NOMO-1 treated with dmso at 0.1 percent for 144 hours (cell line): ENCODE measurements around the gene NRG2.

Source experiments
- DNase-seq: peaks from one replicate; lab custom pipeline; 2025; ENCODE audit not compliant: unreplicated experiment; lab: John Stamatoyannopoulos, UW

The NRG2 gene

DNA sequence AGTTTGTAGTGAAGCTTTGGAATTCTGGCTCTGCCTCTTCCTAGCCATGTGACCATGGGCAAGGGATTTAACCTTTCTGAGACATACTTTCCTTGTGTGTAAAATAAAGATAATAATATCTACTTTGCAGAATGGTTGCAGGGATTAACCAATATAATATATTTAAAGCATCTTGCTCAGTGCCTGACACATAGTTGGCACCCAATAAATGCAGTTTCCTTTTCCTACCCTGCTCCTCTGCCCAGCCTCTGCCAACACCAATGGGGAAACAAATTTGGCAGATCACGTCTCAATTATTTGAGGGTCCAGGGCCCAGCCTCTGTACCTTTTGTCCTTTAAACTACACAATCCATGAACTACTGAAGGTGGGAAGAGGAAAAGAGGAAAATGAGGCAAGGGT is 91.1 kb downstream of the NRG2 start:
- no peak for DNase-seq

- no peak for DNase-seq
Observed at GRCh38 chr5:139951296-139951924, 91.7 kb downstream of the NRG2 start.

DNA sequence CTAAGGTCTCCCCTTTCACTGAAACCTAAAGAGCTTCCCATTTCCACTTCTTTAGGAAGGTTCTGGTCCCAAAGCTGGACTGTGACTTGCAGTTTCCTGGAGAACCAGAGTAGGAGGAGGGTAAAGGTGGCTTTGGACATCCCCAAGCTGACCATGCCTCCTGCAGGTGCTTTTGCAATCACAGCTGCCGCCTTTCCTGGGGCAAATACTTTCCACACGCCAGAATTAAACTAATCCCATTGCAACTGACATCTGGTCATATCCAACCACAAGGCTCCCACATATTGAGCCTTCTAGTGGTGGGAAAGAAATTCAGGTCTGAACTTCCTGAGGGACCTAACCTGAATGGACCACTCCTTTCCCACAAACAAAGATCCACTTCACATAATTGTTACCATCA is 92.7 kb downstream of the NRG2 start:
- DNase-seq, result no peak

GRCh38 chr5:139949710-139950109 is 93.4 kb downstream of the NRG2 start:
- peak; percentile 10 for DNase-seq

DNA sequence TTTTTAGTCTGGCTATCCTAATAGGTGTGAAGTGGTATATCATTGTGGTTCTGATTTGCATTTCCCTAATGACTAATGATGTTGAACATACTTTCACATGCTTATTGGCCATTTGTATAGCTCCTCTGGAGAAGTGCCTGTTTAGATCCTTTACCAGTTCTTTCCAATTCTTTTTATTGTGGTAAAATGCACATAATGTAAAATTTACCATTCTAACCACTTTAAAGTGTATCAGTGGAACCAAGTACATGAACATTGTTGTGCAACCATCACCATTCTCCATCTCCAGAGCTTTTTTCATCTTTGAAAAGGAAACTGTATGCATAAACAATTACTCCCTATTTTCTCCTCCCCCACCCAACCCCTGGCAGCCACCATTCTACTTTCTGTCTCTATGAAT is 95.4 kb downstream of the NRG2 start:
- DNase-seq, result no peak

DNA sequence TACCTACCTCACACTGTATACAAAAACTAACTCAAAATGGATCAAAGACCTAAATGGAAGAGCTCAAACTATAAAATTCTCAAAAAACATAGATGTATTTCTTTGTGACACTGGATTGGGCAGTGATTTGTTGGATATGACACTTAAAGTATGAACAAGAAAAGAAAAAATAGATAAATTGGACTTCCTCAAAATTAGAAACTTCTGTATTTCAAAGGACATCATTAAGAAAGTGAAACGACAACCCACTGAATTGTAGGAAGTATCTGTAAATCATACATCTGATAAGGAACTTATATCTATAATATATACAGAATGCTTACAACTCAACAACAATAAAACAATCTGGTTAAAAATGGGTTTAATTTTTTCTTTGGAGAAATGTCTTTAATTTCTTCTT is 96.7 kb downstream of the NRG2 start:
- DNase-seq, result peak; percentile 45

GRCh38 chr5:139946006-139946405 is 97.1 kb downstream of the NRG2 start:
- peak; percentile 30 for DNase-seq

- DNase-seq, result no peak
Observed at GRCh38 chr5:139942243-139942642, 100.9 kb downstream of the NRG2 start.

- no peak for DNase-seq
Observed at GRCh38 chr5:139930406-139930805, 112.7 kb downstream of the NRG2 start.

GRCh38 chr5:139926797-139927503 is 116.1 kb downstream of the NRG2 start:
- DNase-seq, result no peak

GRCh38 chr5:139925650-139926640 is 117.2 kb downstream of the NRG2 start:
- no peak for DNase-seq

DNA sequence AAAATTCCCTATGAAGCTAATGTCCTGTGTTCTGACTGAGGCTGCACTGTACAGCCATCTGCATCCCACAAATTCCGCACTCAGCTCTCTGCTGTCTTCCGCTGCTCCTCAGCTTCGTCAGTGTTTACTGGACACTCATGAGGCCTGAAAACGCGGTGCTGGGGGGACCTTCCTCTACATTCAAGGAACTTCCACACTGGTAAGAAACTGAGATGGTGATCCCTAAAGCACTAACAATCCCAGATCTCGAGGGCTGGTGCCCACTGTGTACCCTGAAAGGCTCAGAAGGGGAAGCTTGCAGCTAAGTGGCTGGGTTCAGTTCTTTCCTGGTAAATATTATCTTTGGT is 117.9 kb downstream of the NRG2 start:
- DNase-seq, result no peak

GRCh38 chr5:139924294-139925215 is 118.5 kb downstream of the NRG2 start:
- DNase-seq, result no peak

DNA sequence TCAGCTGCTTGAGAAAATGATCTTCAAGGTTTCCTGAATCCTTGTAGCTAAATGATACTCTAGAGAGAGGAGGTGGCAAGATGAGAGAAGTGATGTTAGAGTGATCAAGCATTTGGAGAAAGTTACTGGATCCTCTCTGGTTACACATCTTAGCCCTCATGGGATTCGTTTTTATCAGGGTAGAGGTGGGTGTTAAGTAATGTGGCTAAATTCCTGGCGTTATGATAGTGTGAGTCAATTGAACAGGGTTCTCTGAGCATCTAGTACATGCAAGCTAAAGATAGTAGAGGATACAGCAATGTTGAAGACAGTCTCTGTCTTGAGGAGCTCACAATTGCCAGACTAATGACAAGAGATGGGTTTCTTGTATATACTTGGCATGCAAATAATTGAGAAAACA is 123.8 kb downstream of the NRG2 start:
- DNase-seq, result no peak

- DNase-seq, result no peak
Observed at GRCh38 chr5:139915834-139916233, 127.3 kb downstream of the NRG2 start.

GRCh38 chr5:139915266-139915665 is 127.8 kb downstream of the NRG2 start:
- no peak for DNase-seq

DNA sequence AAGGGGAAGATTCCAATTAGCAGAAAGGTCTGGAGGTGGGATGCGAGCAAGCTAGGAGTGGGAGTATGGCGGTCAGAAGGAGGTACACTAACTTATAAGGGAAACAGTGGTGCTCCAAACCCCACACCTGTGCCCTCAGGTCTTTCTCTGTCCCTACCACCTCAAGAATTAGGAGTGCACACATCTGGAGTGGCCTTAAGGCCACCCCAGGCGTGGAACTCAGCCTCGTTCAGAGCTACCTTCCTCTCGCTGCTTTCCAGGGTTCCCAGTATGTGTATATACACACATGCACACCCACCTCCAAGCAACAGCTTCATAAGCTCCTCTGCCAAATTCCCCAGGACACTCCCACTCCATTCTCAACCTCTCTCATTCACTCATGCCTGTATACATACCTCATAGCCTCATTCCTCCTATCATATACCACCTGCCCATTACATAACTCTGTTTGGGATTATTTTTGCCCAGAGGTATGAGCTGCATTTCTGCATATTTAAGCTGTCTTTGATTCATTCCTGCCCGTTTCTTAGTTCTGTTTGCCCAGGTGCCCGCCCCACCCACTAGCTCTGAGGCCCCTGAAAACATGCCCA is 128.8 kb downstream of the NRG2 start:
- DNase-seq, result no peak

DNA sequence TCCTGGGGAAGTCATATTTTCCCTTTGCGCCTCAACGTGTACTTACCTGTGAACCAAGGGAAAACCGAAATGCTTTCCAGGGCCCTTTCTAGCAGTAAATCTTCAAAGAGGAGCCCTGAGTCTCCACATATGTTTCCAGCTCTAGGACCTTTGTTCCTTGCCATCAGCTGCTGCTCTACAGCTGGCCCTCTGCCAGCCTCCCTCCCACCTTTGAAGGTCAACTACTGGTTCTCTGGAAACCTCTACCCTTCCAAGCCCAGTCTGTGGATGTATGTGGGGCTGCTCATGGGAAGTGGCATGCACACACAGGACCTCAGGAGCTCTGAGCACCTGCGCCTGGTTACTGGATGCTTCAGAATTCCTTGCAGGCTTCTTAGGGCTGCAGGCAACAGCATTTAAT is 130.3 kb downstream of the NRG2 start:
- no peak for DNase-seq

DNA sequence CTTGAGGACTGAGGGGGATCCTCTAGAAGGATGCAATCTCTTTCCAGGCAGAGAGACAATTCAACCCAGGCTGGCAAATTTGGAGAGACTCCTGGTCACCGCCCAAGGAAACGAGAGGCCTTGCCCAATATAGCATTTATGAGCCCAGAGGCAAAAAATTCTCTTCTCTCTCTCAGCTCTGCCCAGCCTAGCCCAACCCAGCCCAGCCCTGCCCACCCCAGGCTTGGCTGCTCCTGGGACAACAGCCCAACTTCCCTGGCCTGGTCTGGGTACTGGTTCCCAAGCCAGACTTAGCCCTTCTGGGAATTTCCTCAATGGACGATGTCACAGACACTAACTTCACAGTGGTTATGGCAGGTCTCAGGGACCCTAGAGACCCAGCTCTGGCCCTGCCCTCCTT is 130.9 kb downstream of the NRG2 start:
- no peak for DNase-seq

GRCh38 chr5:139911425-139912120 is 131.5 kb downstream of the NRG2 start:
- no peak for DNase-seq
